Activated T-cell treated with anti-CD3 and anti-CD28 coated beads, Interleukin-2, amount 50 U/mL, for 48 hours (primary cell): ENCODE measurements around the gene NPW.
A peak's percentile ranks its signal among the peaks of the same experiment; 100 is the strongest.
"Not testable (repeated sequence)": the region's sequence is repeated elsewhere in the genome, so short reads cannot be mapped to it uniquely, and the experiment has no call there.

Experiments
- DNase-seq, 2 experiments: peaks; one replicate each; pipeline ENCODE4 v3.0.0-alpha.2; 2020

Gene NPW

GRCh38 chr16:2023092-2024031 lies 3.8 kb downstream of the NPW start:
- peak; percentile 99 for DNase-seq

- DNase-seq = no peak
Observed at GRCh38 chr16:2024032-2024420, 4.4 kb downstream of the NPW start.

GRCh38 chr16:2025251-2025650 lies 5.7 kb downstream of the NPW start:
- DNase-seq = no peak

- no peak for DNase-seq
Observed at GRCh38 chr16:2025878-2026460, 6.4 kb downstream of the NPW start.

GRCh38 chr16:2026461-2027023 lies 7.0 kb downstream of the NPW start, which contains the start of gene NHERF2:
Gene NHERF2 (plus strand): TSS chr16:2026902. CDS start chr16:2027006, 104 bp downstream.
- no peak for DNase-seq

GRCh38 chr16:2027024-2028010 lies 7.7 kb downstream of the NPW start:
- DNase-seq = no peak

GRCh38 chr16:2028146-2028545 lies 8.6 kb downstream of the NPW start:
- no peak for DNase-seq

- no peak for DNase-seq
Observed at GRCh38 chr16:2028620-2029220, 9.1 kb downstream of the NPW start.

GRCh38 chr16:2029350-2029749 lies 9.8 kb downstream of the NPW start:
- DNase-seq = no peak

GRCh38 chr16:2030036-2030435 lies 10.5 kb downstream of the NPW start:
- DNase-seq = no peak

GRCh38 chr16:2031081-2031577 lies 11.5 kb downstream of the NPW start:
- no peak for DNase-seq

GRCh38 chr16:2032285-2033056 lies 12.9 kb downstream of the NPW start:
- no peak for DNase-seq

- no peak for DNase-seq
Observed at GRCh38 chr16:2033057-2033908, 13.7 kb downstream of the NPW start.

GRCh38 chr16:2033909-2034695 lies 14.5 kb downstream of the NPW start:
- not testable (repeated sequence) for DNase-seq

- no peak for DNase-seq
Observed at GRCh38 chr16:2034696-2035430, 15.3 kb downstream of the NPW start.

- no peak for DNase-seq
Observed at GRCh38 chr16:2035431-2036199, 16.0 kb downstream of the NPW start.

- no peak for DNase-seq
Observed at GRCh38 chr16:2036200-2036966, 16.8 kb downstream of the NPW start.
